HFF-Myc (cell line): ENCODE data around the gene ZMIZ1.

Source experiments
- DNase-seq: peaks from one replicate; pipeline ENCODE4 v3.0.0-alpha.2; 2011; ENCODE audit warnings: low read depth; ENCODE audit errors: extremely low read depth
- H3K4me3 ChIP-seq: replicated peaks from 2 replicates; pipeline ENCODE4 v1.5.1; 2011; ENCODE audit warnings: low read depth, mild to moderate bottlenecking, control low read depth, low read length
- TF ChIP-seq, protein P1 (sequence below): IDR thresholded peaks from 2 replicates; pipeline ENCODE4 v1.5.1; 2012; ENCODE audit warnings: mild to moderate bottlenecking, low read depth, low read length, control low read depth; ENCODE audit errors: missing control alignments

The ZMIZ1 gene

DNA sequence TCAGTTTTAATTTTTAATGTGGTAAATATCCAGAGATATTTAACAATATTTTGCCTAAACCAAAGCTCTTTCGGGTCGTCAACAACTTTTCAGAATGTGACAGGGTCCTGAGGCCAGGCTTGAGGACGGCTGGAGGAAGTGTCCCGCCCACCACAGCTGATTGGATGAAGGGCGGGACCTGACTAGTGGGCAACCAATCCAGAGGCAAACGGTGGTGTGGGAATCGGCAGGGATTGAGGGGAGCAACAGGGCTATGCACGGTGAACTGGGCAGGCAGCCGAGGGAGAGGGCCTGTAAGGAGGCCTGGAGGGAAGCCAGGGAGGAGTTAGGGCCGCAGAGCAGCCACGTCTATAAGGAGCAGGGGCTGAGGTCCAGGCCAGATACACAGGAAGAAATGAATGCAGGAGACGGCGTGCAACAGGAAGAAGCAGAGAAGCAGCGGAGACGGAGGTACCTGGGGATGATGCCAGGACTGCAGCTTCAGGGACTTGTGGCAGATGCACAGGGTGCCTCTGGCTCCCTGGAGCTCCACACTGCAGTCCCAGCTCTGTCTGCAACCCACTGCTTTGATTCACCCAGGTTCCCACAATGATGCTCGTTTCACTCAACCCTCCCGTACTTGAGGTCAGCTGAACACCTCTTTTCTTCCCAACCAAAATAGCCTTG, 46.1 kb upstream of the ZMIZ1 start:
- TF ChIP-seq, protein P1, sequence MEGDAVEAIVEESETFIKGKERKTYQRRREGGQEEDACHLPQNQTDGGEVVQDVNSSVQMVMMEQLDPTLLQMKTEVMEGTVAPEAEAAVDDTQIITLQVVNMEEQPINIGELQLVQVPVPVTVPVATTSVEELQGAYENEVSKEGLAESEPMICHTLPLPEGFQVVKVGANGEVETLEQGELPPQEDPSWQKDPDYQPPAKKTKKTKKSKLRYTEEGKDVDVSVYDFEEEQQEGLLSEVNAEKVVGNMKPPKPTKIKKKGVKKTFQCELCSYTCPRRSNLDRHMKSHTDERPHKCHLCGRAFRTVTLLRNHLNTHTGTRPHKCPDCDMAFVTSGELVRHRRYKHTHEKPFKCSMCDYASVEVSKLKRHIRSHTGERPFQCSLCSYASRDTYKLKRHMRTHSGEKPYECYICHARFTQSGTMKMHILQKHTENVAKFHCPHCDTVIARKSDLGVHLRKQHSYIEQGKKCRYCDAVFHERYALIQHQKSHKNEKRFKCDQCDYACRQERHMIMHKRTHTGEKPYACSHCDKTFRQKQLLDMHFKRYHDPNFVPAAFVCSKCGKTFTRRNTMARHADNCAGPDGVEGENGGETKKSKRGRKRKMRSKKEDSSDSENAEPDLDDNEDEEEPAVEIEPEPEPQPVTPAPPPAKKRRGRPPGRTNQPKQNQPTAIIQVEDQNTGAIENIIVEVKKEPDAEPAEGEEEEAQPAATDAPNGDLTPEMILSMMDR = no peak
- no peak overlapping the region for H3K4me3 ChIP-seq
- no peak for DNase-seq

DNA sequence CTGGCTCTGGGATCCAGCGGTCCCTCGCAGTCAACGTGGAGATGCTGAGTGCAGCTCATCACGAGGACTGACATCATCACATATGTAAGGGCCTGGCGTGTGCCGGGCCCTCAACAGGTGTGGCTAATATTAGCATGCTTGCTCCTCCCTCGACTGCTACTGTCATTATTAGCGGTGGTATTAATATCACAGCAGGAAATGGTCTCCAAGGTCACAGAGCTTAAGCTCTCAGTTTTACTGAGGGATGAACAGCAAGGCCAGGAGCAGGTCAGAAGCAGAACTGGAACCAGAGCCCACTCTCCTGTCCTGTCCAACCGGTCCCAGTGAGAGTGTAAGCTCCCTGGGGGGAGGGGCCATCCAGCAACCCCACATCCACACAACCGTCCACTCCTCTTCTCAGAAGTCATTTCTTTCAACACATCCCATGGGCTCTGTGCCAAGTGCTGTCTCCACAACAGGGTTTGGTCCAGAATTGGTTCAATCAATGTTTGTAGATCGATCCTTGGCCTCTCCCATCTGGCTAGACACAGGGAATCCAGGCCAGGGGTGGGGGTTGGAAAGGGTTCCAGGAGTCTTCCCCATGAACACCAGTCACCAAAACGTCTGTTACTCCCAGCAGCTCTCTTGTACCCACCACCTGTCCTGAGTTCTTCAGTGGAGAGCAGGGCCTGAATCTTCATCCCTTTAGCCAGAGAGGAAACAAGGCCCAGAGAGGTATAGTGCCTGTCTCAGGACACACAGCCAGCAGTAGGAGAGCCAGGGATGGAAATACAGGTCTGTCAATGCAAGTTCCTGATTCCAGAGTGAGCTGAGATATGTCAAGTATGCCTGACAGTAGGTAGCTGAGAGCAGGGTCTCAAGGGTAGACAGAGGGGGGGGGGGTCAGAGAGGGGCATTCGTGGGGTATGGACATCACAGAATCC, 45.3 kb upstream of the ZMIZ1 start:
- TF ChIP-seq, protein P1 = no peak
- H3K4me3 ChIP-seq = no peak overlapping the region
- DNase-seq = no peak

DNA sequence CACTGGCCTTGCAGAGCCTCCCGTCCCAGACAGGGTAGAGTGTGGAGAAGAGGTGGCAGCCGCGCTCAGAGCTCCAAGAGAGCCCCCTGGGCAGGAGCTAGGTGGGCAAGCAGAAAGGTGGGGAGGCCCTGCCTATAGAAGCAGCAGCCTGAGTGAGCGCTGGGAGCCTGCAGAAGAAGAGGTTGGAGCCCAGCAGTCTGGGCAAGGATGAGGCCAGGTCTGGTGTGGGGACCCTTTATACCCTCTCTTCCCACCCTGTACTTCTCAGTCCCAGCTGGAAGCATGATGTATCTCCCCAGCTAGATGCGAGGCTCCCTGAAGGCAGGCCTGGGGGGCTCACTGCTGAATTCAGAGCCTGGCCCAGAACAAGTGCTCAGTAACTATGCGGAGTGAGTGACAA, 44.5 kb upstream of the ZMIZ1 start:
- TF ChIP-seq, protein P1 = no peak
- DNase-seq = no peak
- H3K4me3 ChIP-seq = no peak overlapping the region

DNA sequence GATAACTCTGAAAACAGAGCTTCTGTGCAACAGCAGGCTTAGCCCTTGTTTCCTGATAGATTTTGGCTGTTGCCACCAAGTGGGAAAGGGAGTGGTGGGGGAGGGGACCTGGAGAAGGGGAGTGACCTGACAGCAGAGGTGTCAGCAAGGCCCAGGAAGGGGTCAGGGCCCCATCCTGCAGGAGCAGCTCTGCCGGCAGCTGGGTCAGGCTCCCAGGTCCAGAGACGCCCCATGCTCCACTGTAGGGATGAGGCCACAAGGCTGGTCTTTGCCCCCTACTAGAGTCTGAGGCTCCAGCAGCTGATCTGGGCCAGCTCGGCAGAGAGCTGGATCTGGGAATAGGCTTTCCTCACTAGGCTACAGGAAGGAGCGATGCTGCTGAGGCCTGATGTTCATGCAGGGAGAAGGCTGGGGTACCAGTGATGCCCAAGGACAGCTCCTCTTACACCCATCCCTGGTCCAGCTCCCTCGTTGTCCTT, 44.0 kb upstream of the ZMIZ1 start:
- no peak for DNase-seq
- H3K4me3 ChIP-seq = no peak overlapping the region
- TF ChIP-seq, protein P1 = no peak

DNA sequence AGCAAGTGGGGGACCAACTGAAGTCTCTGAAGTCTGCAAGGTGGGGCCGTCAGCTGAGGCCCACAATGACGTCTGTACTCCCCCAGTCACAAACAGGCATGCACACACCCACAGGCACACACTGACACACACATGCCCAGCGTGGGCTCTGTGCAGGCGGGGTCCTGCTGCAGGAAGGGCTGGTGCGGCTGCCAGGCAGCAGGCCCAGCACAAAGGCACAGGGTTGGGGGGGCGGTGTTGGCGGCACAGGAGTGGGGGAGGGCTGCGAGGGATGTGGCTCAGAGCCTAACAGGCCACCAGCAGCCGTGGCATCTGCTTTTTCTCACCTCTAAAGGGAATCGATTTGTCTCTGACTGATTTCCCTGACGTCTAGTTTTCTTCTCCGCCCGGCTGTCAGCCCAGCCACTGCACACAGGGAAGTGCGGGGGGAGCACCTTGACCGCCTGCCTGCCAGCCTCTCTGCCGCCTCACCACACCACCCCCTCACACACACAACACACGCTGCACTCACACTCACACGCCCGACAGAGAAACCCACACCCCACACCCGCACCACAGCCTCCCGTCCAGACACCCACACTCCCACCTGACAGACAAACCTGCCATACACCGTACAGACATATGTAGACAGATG, 43.5 kb upstream of the ZMIZ1 start:
- no peak for DNase-seq
- TF ChIP-seq, protein P1 = no peak
- no peak overlapping the region for H3K4me3 ChIP-seq

DNA sequence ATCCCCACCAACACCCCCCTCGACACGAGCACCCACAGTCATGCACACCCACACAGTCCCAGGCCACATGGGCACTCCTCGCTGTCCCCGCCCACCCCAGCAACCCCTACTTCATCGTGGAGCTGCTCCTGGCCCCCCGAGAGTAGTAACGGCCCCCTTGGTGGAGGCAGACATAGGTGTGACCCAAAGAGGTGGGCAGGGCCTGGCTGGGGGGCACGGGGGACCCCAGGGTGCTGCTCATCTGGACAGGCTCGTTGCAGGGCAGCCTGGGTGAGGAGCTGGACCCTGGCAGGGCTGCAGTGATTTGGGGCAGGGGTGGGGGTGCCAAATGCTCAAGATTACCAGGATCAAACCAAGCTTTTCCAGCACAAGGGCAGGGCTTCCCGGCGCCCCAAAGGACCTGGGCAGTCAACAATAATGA, 42.4 kb upstream of the ZMIZ1 start:
- TF ChIP-seq, protein P1 = no peak
- DNase-seq = no peak
- H3K4me3 ChIP-seq = no peak overlapping the region
